Heart right ventricle (tissue), 16 donors: ENCODE measurements around the gene RNF149. TPM values are rescaled to one million over a fixed set of nuclear protein-coding genes. Genes with fewer than 3 reads are reported as not detected.
A peak's percentile ranks its signal among the peaks of the same experiment; 100 is the strongest.

Experiments used
- ATAC-seq, 8 donors: fragments of 200-7000 bp; cut with Tn5 transposase; one replicate each; pipeline ENCODE4 v1.9.1; 2020; ENCODE audit warnings: mild to moderate bottlenecking in 8 of 8, moderate library complexity in 8 of 8, moderate number of reproducible peaks in 1 of 8
- DNase-seq, 2 donors: peaks; one replicate each; pipeline ENCODE4 v3.0.0-alpha.2; 2020
- H3K27ac ChIP-seq, 10 donors: fragments of 200-600 bp; sonication (generic) in 2 of 10; one replicate each; pipeline versions ENCODE4 v1.5.0 to v1.8.0; 2020 to 2022; ENCODE audit warnings: mild to moderate bottlenecking in 3 of 10
- H3K27me3 ChIP-seq, 7 donors: fragments of 200-600 bp; one replicate each; pipeline ENCODE4 v1.8.0; 2021 to 2022; ENCODE audit warnings: mild to moderate bottlenecking in 2 of 7
- H3K36me3 ChIP-seq, 9 donors: fragments of 200-600 bp; sonication (generic) in 1 of 9; one replicate each; pipeline versions ENCODE4 v1.5.0 to v1.8.0; 2020 to 2022; ENCODE audit warnings: mild to moderate bottlenecking in 2 of 9
- H3K4me1 ChIP-seq, 9 donors: fragments of 200-600 bp; sonication (generic) in 1 of 9; one replicate each; pipeline versions ENCODE4 v1.5.0 to v1.8.0; 2020 to 2022; ENCODE audit warnings: mild to moderate bottlenecking in 4 of 9
- H3K4me3 ChIP-seq, 10 donors: fragments of 200-600 bp; sonication (generic) in 2 of 10; one replicate each; pipeline versions ENCODE4 v1.5.0 to v1.8.0; 2020 to 2022; ENCODE audit warnings: mild to moderate bottlenecking in 7 of 10, moderate library complexity in 2 of 10
- H3K9me3 ChIP-seq, 11 donors: fragments of 200-600 bp in 10 of 11; sonication (generic) in 2 of 11; one replicate each; pipeline versions ENCODE4 v1.5.0 to v1.8.0; 2013 to 2022; ENCODE audit warnings: mild to moderate bottlenecking in 2 of 11, control low read depth in 1 of 11, moderate library complexity in 1 of 11
- WGBS, 2 donors: extraction: QIAGEN DNeasy Blood & Tissue Kit; methylation state at CpG; one replicate each; pipeline ENCODE4 v1.1.7; 2013; ENCODE audit warnings: inconsistent platforms in 1 of 2; 5-methylcytosine and 5-hydroxymethylcytosine counted together
- intact Hi-C, 10 donors: fragments of 100-400 bp; cut with DNase I; formaldehyde crosslinking; loops; one replicate each; pipeline versions ENCODE4 v1.11.1 to v1.14.2; 2022
- polyA plus RNA-seq, 2 donors: library from polyadenylated mRNA; stranded (reverse); fragments of 200-250 nt; gene quantifications; one replicate each; pipeline ENCODE4 v1.2.3, GENCODE V29; 2013
- total RNA-seq, 10 donors: library from RNA; stranded (reverse); fragmentation: NEBNext Ultra II Directional in 3 of 10; extraction: Animal tissue kit (Norgen Biotek cat#: 25700) in 3 of 10; gene quantifications; one replicate each; pipeline versions ENCODE4 v1.2.1 to v1.2.4, GENCODE V29; 2021 to 2023
- TF ChIP-seq, protein P1 (sequence below), 9 donors: fragments of 200-600 bp; sonication (generic) in 2 of 9; IDR thresholded peaks; one replicate each; pipeline versions ENCODE4 v1.5.0 to v1.8.0; 2021 to 2022; ENCODE audit warnings: antibody characterized with exemption in 9 of 9, mild to moderate bottlenecking in 5 of 9, moderate library complexity in 1 of 9
- donor health status: Arrhythmogenic right ventricular cardiomyopathy.
- donor health status: ischemic (EF 13 %, LVEDD 7.1; RV severe dilation, severe dysfunction).
- donor health status: healthy with polysubstance abuse.
- donor health status: DM: no; HTN: yes; CAD: no.
- donor health status: DM: no; HTN: no; CAD: no.
- donor health status: ischemic (EF 25% LVEDD 6.9; RV normal size, moderate dysfunction).
- donor health status: ischemic (EF 25% LVEDD 5.7; RV mildly dilated, moderate dysfunction).
- donor health status: healthy.
- donor health status: DM: yes; HTN: yes; CAD: no.
- donor health status: Ischemic cardiomyopathy.
- donor health status: ischemic (EF 35%, LVEDD 5.7; RV mildly dilated, moderate dysfunction).
- donor health status: nonischemic (EF 11% LVEDD 7.7; RV severe dilation, severe dysfunction).
- donor health status: DM: yes; HTN: yes; CAD: no.
- donor health status: PGD.
- donor health status: ischemic (EF 29% LVEDD 5.4; RV normal size, mild dysfunction).
- donor health status: nonischemic (EF 23%, LVEDD 6.1; RV moderate dilation, normal function).

RNF149 gene
- total and polyA plus RNA-seq, 12 donors, result 11.0 to 40.8 (median 12.5) TPM

DNA sequence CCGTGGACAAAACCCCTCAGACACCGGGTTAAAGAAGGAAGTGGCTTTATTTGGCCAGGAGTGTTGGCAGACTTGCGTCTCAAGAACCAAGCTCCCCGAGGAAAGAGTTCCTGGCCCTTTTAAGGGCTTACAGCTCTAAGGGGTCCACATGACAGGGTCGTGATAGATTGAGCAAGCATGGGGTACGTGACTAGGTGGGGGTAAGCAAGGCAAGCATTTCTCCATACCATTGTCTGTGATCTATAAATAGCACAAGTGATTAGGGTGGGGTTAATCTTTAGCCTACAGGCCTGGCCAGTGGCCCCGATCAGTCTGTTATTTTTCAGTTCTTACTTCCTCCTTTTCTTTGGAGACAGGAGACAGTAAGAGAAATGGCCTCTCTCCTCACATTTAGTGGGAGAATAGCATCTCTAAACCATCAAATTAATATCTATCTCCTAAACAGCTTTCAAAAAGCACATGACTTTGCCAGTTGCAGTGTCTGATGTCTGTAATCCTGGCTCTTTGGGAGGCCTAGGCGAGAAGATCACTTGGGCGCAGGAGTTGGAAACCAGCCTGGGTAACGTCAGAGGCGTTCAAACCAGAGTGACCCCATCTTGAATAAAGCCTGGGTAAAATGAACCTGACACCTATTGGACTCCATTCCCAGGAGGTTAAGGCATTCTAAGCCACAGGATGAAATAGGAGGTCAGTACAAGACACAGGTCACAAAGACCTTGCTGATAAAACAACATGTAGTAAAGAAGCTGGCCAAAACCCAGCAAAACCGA is 74.1 kb downstream of the RNF149 start:
- intact Hi-C loops, result no loop called here
- TF ChIP-seq, protein P1, sequence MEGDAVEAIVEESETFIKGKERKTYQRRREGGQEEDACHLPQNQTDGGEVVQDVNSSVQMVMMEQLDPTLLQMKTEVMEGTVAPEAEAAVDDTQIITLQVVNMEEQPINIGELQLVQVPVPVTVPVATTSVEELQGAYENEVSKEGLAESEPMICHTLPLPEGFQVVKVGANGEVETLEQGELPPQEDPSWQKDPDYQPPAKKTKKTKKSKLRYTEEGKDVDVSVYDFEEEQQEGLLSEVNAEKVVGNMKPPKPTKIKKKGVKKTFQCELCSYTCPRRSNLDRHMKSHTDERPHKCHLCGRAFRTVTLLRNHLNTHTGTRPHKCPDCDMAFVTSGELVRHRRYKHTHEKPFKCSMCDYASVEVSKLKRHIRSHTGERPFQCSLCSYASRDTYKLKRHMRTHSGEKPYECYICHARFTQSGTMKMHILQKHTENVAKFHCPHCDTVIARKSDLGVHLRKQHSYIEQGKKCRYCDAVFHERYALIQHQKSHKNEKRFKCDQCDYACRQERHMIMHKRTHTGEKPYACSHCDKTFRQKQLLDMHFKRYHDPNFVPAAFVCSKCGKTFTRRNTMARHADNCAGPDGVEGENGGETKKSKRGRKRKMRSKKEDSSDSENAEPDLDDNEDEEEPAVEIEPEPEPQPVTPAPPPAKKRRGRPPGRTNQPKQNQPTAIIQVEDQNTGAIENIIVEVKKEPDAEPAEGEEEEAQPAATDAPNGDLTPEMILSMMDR (IDR thresholded peaks at IDR 0.05), result no peak
- DNase-seq (no peak), ATAC-seq (peak in 3 of 8 donors; percentile 16 to 44 (median 38))
- H3K4me3 ChIP-seq, result no peak overlapping the region
- peaks cover 0 to 12% (median 0%) of the 10 kb centered on the region in 11 donors for H3K9me3 ChIP-seq
- H3K36me3 ChIP-seq, result no peaks in the 10 kb centered on the region
- 46 to 47% methylated on average over 12 of the region's 12 CpGs for WGBS, 2 donors
- peak overlapping the region in 5 of 10 donors; percentile 16 to 61 (median 32) for H3K27ac ChIP-seq
- peaks cover 0 to 29% (median 15%) of the 10 kb centered on the region in 9 donors for H3K4me1 ChIP-seq
- no peaks in the 10 kb centered on the region for H3K27me3 ChIP-seq

DNA sequence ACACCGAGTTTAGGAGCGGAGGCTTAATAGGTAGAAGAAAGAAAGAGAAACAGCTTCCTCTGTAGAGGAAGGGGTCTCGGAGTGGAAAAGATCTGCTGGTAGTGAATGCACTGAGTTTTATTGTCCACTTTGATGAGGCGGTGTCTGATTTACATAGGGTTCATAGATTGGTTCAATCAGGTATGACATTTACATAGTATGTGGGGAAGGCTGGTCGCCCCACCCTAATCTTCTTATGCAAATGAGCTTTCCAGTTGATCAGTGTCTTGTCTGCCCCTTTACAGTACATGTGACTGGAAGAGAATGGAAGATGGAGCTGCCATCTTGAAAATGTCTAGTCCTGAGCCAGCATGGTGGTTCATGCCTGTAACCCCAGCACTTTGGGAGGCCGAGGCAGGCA is 75.7 kb downstream of the RNF149 start:
- WGBS, 2 donors, result 95 to 96% methylated on average over 6 of the region's 6 CpGs
- intact Hi-C loops, result no loop called here
- H3K27ac ChIP-seq, result no peak overlapping the region
- peaks cover 0 to 12% (median 0%) of the 10 kb centered on the region in 11 donors for H3K9me3 ChIP-seq
- DNase-seq (no peak), ATAC-seq (no peak)
- TF ChIP-seq, protein P1 (IDR thresholded peaks at IDR 0.05), result no peak
- H3K36me3 ChIP-seq, result no peaks in the 10 kb centered on the region
- peaks cover 0 to 27% (median 13%) of the 10 kb centered on the region in 9 donors for H3K4me1 ChIP-seq
- H3K27me3 ChIP-seq, result no peaks in the 10 kb centered on the region
- H3K4me3 ChIP-seq, result no peak overlapping the region

DNA sequence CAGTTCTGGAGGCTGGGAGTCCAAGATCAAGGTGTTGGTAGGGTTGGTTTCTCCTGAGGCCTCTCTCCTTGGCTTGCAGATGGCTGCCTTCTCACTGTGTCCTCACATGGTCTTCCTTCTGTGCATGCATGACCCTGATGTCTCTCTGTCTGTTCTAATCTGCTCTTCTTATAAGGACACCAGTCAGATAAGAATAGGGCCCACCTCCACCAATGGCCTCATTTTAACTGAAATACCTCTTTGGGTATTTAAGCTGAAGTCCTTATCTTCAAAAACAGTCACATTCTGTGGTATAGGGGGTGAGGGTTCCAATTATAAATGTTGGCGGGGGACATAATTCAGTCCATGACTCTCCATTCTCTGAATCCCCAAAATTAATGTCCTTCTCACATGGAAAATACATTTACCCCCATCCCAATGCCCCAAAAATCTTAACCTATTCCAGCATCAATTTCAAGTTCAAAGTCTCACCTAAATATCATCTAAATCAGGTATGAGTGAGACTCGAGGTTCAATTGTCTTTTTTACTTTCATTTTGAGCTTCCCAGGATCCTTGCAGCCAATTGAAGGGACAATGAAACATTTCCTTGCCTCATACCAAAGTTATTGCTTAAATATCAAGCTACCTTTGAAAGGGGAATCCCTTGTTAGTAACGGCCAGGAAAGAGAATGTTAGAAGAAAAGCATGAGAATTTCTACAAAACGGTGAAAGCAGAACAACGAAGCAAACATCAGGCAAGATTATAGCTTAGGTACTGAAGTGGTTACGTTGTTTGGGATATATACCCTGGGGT is 76.4 kb downstream of the RNF149 start:
- DNase-seq (no peak), ATAC-seq (no peak)
- H3K9me3 ChIP-seq, result peaks cover 0 to 12% (median 0%) of the 10 kb centered on the region in 11 donors
- H3K27ac ChIP-seq, result no peak overlapping the region
- TF ChIP-seq, protein P1 (IDR thresholded peaks at IDR 0.05), result no peak
- 90 to 91% methylated on average over 6 of the region's 6 CpGs for WGBS, 2 donors
- intact Hi-C loops, result no loop called here
- H3K4me1 ChIP-seq, result peaks cover 0 to 21% (median 13%) of the 10 kb centered on the region in 9 donors
- no peaks in the 10 kb centered on the region for H3K36me3 ChIP-seq
- H3K27me3 ChIP-seq, result no peaks in the 10 kb centered on the region
- no peak overlapping the region for H3K4me3 ChIP-seq

DNA sequence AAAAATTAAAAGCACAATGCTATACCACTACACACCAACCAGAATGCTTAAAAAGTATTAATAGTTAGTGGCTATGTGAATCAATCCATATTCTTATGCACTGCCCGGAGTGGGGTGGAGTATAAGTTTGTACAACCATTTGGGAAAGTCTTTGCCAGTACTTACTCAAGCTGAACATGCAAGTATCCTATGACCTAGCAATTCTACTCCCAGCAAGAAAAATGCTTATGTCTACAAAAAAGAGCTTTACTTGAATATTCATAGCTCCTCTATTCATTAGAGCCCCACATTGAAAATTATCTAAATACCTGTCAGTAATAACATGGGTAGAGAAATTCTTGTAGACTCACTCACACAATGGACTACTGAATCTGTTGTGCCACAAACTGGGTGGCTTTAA is 77.3 kb downstream of the RNF149 start:
- peak overlapping the region in 2 of 10 donors; percentile 36 to 61 for H3K27ac ChIP-seq
- no peaks in the 10 kb centered on the region for H3K27me3 ChIP-seq
- peaks cover 0 to 7% (median 0%) of the 10 kb centered on the region in 11 donors for H3K9me3 ChIP-seq
- TF ChIP-seq, protein P1 (IDR thresholded peaks at IDR 0.05), result no peak
- DNase-seq (no peak), ATAC-seq (no peak)
- H3K4me3 ChIP-seq, result no peak overlapping the region
- peaks cover 0 to 21% (median 13%) of the 10 kb centered on the region in 9 donors for H3K4me1 ChIP-seq
- 94 to 100% methylated on average over 1 of the region's 1 CpG for WGBS, 2 donors
- no peaks in the 10 kb centered on the region for H3K36me3 ChIP-seq
- intact Hi-C loops, result no loop called here
